OCI-LY7 (cell line): ENCODE measurements around the gene CTNNA3. TPM values are rescaled to one million over a fixed set of nuclear protein-coding genes. Genes with fewer than 3 reads are reported as not detected.

Experiments
- BruUV-seq: library from RNA; stranded (reverse); fragments of 400-500 nt; replicated peaks from 2 replicates; lab custom pipeline; 2021; lab: Mats Ljungman, UMichigan
- CTCF ChIA-PET: fragments of 300-600 bp; sonication (Branson Sonifier 250); formaldehyde crosslinking; loops from one replicate; lab custom pipeline; 2022; ENCODE audit warnings: antibody characterized with exemption; ENCODE audit not compliant: unreplicated experiment; lab: Charles Lee
- POLR2A ChIA-PET: fragments of 300-600 bp; sonication (Branson Sonifier 250); formaldehyde crosslinking; loops from one replicate; lab custom pipeline; 2022; ENCODE audit warnings: antibody characterized with exemption; lab: Charles Lee
- DNase-seq: peaks from one replicate; pipeline ENCODE4 v3.0.0-alpha.2; 2015; ENCODE audit warnings: low spot score
- H2AFZ ChIP-seq: fragments of 200-600 bp; sonication (generic), shearing (Covaris generic); 2 replicates; pipeline ENCODE4 v1.6.1; 2014; ENCODE audit warnings: mild to moderate bottlenecking, antibody characterized with exemption, low read length, moderate library complexity
- H3K27ac ChIP-seq: fragments of 200-600 bp; sonication (generic); 2 replicates; pipeline ENCODE4 v1.5.1; 2014; ENCODE audit warnings: mixed run types, low read depth, mild to moderate bottlenecking, moderate library complexity, low read length, inconsistent platforms; ENCODE audit not compliant: poor library complexity, severe bottlenecking
- H3K36me3 ChIP-seq: fragments of 200-600 bp; sonication (generic); 2 replicates; pipeline ENCODE4 v1.6.1; 2014; ENCODE audit warnings: mild to moderate bottlenecking, antibody characterized with exemption, low read length, moderate library complexity, mixed read lengths; ENCODE audit not compliant: insufficient read depth
- H3K4me1 ChIP-seq: fragments of 200-600 bp; sonication (generic); 2 replicates; pipeline ENCODE4 v1.5.1; 2014; ENCODE audit warnings: mild to moderate bottlenecking, low read length; ENCODE audit not compliant: insufficient read depth, poor library complexity, severe bottlenecking
- H3K4me2 ChIP-seq: fragments of 200-600 bp; sonication (generic); 2 replicates; pipeline ENCODE4 v1.6.1; 2014; ENCODE audit warnings: mild to moderate bottlenecking, low read length
- H3K4me3 ChIP-seq: fragments of 200-600 bp; sonication (generic); 2 replicates; pipeline ENCODE4 v1.5.1; 2014; ENCODE audit warnings: mild to moderate bottlenecking, low read depth, low read length; ENCODE audit not compliant: poor library complexity, severe bottlenecking
- H3K79me2 ChIP-seq: fragments of 200-600 bp; sonication (generic); 2 replicates; pipeline ENCODE4 v1.6.1; 2016; ENCODE audit warnings: low read depth, mild to moderate bottlenecking, low read length, moderate library complexity, mixed read lengths; ENCODE audit not compliant: insufficient read depth
- H3K9me2 ChIP-seq: fragments of 200-600 bp; sonication (generic); 2 replicates; pipeline ENCODE4 v1.6.1; 2016; ENCODE audit warnings: mild to moderate bottlenecking, low read length, mixed read lengths; ENCODE audit not compliant: insufficient read depth
- H3K9me3 ChIP-seq: fragments of 200-600 bp; sonication (generic); 2 replicates; pipeline ENCODE4 v1.6.1; 2014; ENCODE audit warnings: mild to moderate bottlenecking, mixed run types, low read length, mixed read lengths
- H4K20me1 ChIP-seq: fragments of 200-600 bp; sonication (generic); 2 replicates; pipeline ENCODE4 v1.6.1; 2014; ENCODE audit warnings: mild to moderate bottlenecking, antibody characterized with exemption, low read length, moderate library complexity, mixed read lengths; ENCODE audit not compliant: insufficient read depth
- EZH2phosphoT487 ChIP-seq: fragments of 200-600 bp; sonication (generic); IDR thresholded peaks from 2 replicates; pipeline ENCODE4 v1.6.1; 2018; ENCODE audit warnings: low read depth, borderline replicate concordance, mild to moderate bottlenecking, mixed run types, antibody characterized with exemption, low read length, moderate library complexity, mixed read lengths
- intact Hi-C: fragments of 100-400 bp; cut with micrococcal nuclease; formaldehyde crosslinking; loops from one replicate; pipeline ENCODE4 v1.10.0; 2022; ENCODE audit not compliant: unreplicated experiment
- total RNA-seq, 2 experiments: library from RNA; depleted of rRNA in 1 of 2; stranded (reverse); fragments of >200 nt in 1 of 2; shearing (Covaris generic) in 1 of 2; gene quantifications; 2 replicates each; pipeline ENCODE4 v1.2.3, GENCODE V29; 2014 to 2022
- TF ChIP-seq, protein P1 (sequence below): fragments of 200-600 bp; sonication (generic); conservative IDR thresholded peaks from 2 replicates; pipeline ENCODE4 v1.5.1; 2014; ENCODE audit warnings: mild to moderate bottlenecking, antibody characterized with exemption, low read length, moderate library complexity, mixed read lengths

The CTNNA3 gene
- total RNA-seq, 2 experiments from 2014 or later, result not detected

- H3K4me2 ChIP-seq, result no peak overlapping the region
- intact Hi-C loops, result no loop called here
Measured at GRCh38 chr10:66257801-66258200, 1438.2 kb downstream of the CTNNA3 start.

DNA sequence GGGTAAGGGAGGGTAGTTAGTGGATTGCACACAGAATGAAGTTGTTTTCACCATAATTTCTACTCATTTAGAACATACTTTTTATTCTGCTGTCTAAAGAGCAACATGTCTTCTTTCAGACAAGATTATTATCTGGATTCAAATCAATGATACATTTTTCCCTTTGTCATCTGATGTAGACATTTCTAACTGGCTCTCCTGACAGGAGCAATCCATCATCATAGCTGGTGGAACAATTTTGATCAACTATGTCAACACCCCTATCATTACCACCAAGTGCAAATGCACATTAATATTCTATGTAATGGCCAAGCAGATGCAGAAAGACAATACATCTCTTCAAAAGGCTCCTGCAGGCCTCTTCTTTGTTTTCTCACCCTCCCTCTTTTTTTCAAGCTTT lies 1443.0 kb downstream of the CTNNA3 start:
- Histone ChIP-seq H3K9me3 (no peaks in the 10 kb centered on the region), H2AFZ (no peak overlapping the region), H3K36me3 (no peaks in the 10 kb centered on the region), H3K4me1 (no peaks in the 10 kb centered on the region), H3K79me2 (no peaks in the 10 kb centered on the region), H3K27ac (no peak overlapping the region), H3K4me3 (no peak overlapping the region), H4K20me1 (no peaks in the 10 kb centered on the region), H3K4me2 (no peak overlapping the region), H3K9me2 (no peaks in the 10 kb centered on the region)
- ChIA-PET CTCF (no interaction called here), POLR2A (no interaction called here)
- no TSS peak for BruUV-seq
- no peak for TF ChIP-seq EZH2phosphoT487
- TF ChIP-seq, protein P1, sequence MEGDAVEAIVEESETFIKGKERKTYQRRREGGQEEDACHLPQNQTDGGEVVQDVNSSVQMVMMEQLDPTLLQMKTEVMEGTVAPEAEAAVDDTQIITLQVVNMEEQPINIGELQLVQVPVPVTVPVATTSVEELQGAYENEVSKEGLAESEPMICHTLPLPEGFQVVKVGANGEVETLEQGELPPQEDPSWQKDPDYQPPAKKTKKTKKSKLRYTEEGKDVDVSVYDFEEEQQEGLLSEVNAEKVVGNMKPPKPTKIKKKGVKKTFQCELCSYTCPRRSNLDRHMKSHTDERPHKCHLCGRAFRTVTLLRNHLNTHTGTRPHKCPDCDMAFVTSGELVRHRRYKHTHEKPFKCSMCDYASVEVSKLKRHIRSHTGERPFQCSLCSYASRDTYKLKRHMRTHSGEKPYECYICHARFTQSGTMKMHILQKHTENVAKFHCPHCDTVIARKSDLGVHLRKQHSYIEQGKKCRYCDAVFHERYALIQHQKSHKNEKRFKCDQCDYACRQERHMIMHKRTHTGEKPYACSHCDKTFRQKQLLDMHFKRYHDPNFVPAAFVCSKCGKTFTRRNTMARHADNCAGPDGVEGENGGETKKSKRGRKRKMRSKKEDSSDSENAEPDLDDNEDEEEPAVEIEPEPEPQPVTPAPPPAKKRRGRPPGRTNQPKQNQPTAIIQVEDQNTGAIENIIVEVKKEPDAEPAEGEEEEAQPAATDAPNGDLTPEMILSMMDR, result no peak
- intact Hi-C loops, result no loop called here
- no peak for DNase-seq

More at GRCh38 chr10:66257801-66258200, 1438.2 kb downstream of the CTNNA3 start:
- Histone ChIP-seq H3K9me3 (no peaks in the 10 kb centered on the region), H3K9me2 (no peaks in the 10 kb centered on the region), H3K27ac (no peak overlapping the region), H3K4me3 (no peak overlapping the region), H2AFZ (no peak overlapping the region), H3K4me1 (no peaks in the 10 kb centered on the region), H3K36me3 (no peaks in the 10 kb centered on the region), H4K20me1 (no peaks in the 10 kb centered on the region), H3K79me2 (no peaks in the 10 kb centered on the region)
- DNase-seq, result no peak
- ChIA-PET POLR2A (no interaction called here), CTCF (no interaction called here)
- no TSS peak for BruUV-seq
- TF ChIP-seq EZH2phosphoT487, result no peak
- TF ChIP-seq, protein P1, result no peak

GRCh38 chr10:66246177-66246576 lies 1449.8 kb downstream of the CTNNA3 start:
- H3K79me2 ChIP-seq, result no peaks in the 10 kb centered on the region
- no TSS peak for BruUV-seq
- ChIA-PET CTCF (no interaction called here), POLR2A (interaction anchor here (0.7 kb wide), 1 partner anchor 859 kb away, joined by 3 read pairs; no protein-coding TSS in a partner anchor)
- H3K9me2 ChIP-seq, result no peaks in the 10 kb centered on the region
- no peaks in the 10 kb centered on the region for H3K4me1 ChIP-seq
- no peak overlapping the region for H3K4me3 ChIP-seq
- no peaks in the 10 kb centered on the region for H3K9me3 ChIP-seq
- intact Hi-C loops, result no loop called here
- H2AFZ ChIP-seq, result no peak overlapping the region
- H3K27ac ChIP-seq, result no peak overlapping the region
- H3K4me2 ChIP-seq, result no peak overlapping the region
- H3K36me3 ChIP-seq, result no peaks in the 10 kb centered on the region
- H4K20me1 ChIP-seq, result no peaks in the 10 kb centered on the region
- no peak for DNase-seq
- TF ChIP-seq, protein P1, result no peak
- TF ChIP-seq EZH2phosphoT487, result no peak
